NCI-H446 treated with DMSO at 0.1 percent for 48 hours (cell line): Measurements from ENCODE around the gene AKAP9.
"Not testable (repeated sequence)": the region's sequence is repeated elsewhere in the genome, so short reads cannot be mapped to it uniquely, and the experiment has no call there.

ENCODE experiments used
- DNase-seq: peaks from one replicate; lab custom pipeline; 2025; lab: John Stamatoyannopoulos, UW

Gene AKAP9

DNA sequence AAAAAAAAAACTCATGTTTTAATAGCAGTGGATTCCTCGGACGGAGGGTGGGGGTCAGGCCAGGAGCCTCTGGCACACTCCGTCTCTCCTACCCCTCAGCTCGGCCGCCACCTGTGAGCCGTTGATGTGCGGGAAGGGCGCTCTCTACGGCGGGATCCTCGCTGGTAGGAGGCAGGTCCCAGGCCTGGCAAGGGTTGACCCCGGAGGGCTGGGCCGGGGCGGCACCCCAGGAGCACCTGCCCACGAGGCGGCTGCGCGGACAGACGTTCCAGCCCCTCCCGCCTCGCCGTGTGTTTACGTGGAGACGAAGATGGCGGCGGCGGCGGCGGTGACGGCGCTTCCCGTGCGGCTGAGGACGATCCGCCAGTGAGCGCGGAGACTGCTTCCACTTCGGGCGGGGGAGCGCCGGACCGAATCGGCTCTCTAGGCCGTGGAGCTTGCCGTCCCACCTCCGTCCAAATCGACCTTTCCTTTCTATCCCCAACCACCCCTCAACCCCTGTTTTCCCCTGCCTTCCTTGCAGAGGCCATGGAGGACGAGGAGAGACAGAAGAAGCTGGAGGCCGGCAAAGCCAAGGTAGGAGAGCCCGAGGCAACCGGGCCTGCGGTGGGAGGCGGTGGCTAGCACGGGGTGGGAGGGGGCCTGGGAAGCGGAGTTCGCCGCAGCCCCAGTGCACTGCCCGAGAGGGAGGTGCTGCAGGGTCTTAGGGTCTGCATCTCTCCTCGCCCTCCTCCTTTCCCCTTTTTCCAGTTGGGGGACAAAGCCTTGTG is at the start of gene AKAP9:
Gene AKAP9, plus strand, starts transcription at position 291 of the 770 bp plus-strand sequence. Its CDS starts 238 bp downstream, at position 529.
- DNase-seq, result peak; percentile 30

DNA sequence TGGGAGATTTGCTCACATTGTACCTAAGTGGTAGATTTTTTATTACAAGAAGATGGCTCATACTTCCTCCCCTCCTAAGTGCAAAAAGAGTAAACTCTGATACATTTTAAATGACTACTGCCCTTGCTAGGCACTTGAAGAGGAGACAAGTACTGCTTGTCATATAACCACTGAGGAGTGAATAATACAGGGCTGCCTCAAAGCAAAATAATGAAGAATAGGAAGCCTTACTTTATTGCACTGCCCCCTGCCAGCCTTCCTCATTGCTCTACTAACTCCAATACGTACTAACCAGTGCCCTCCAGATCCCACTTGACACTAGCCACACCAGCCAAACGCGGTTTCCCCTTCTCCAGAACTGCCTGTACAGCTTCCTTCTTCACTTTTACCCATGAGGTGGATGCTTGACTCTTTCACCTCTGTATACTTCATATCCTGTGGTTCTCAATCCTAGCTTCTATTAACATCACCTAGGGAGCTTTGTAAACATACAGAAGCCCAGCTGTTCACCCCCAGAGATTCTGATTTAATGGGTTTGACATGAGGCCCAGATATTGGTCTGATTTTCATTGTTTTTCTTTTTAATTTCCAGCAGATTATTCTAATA is 48.5 kb upstream of the AKAP9 start:
- no peak for DNase-seq

DNA sequence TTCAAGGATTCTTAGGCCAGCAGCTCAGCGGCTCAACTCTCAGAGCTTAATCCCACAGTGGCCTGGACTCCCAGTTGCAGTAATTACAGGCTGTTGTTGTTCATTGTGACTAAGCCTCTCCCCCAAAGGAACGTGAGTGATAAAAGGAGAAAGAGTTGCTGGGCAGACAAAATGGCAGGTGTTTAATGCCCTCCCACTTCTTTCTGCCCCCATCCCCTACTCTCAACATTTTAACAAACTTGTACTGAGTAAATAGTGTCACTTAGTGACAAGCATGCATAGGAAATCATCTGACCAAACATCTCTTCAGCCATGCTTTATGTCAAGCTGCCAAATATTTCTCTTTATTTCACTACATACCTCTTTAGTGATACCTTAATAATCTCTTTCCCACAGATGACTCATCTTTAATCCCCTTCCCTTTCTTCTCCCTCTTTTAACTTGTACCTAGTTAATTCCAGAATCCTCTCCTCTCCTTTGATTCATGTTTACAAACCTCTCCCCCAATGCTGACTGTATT is 47.8 kb upstream of the AKAP9 start:
- DNase-seq, result no peak

DNA sequence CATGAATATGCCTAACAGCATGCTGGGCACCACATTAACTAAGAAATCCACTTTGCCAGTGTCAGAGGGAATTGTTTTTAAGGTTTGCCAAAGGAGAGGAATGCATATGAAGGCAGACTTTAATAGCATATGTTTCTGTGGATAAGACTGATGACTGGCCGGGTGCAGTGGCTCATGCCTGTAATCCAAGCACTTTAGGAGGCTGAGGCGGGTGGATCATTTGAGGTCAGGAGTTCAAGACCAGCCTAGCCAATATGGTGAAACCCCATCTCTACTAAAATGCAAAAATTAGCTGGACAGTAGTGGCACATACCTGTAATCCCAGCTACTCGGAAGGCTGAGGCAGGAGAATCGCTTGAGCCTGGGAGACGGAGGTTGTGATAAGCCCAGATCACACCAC is 47.0 kb upstream of the AKAP9 start:
- not testable (repeated sequence) for DNase-seq

DNA sequence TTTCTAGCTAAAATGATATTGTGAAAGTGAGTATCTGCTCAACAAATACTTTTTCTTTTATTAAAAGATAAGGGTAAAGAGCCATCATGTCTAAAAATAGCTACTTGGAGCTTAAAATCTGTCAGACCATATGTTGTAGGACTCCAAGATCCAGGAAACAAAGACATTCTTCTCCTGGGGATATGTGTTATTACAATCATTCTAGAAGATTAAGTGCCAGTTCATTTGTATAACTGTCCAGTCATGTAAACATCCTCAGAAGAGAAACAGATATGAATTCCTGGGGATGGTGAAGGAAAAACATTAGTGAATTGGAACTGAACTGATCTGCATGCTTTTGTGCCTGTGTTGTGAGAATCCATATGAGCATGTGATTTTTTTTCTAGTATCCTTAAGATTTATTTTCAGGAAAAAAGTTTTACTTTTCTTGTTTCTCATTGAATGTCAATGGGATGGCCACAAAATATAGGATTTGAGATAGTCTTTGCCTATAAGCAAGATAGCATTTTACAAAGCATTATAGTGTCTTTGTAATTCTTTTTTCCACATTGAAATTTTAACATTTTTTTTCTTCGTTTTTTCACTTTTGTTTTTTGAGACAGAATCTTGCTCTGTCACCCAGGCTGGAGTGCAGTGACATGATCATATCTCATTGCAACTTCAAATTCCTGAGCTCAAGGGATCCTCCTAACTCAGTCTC is 45.7 kb upstream of the AKAP9 start:
- no peak for DNase-seq

DNA sequence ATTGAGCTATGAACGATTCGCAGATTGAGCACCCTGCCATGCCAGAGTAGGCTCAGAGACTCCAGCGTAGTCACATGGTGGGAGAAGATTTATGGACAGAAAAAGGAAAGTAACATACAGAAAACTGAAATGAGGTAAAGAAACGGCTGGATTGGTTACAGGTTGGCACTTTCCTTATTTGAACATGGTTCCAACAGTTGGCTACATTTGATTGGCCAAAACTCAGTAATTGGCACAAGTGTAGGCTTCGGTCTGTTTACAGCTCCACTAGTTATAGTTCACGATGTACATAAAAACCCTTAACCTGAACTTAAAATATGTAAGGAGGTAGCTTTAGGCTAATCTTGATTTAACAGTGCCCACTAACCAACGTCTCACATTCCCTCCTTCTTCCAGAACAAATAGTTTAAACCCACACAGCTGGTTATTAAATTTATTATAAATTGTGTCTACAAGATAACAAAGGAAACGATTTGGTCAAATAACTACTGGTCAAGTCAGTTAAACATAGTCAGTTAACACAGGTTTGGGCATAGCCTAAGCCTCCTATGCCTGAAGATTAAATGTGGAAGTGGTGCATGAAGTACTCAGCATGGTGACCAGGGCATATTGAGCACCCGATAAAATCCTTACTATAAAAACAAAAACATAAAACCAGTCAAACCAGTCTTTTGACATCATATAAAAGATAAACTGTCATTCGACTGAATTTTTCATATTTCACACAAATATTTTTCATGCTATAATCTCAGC is 42.2 kb upstream of the AKAP9 start:
- DNase-seq, result no peak

DNA sequence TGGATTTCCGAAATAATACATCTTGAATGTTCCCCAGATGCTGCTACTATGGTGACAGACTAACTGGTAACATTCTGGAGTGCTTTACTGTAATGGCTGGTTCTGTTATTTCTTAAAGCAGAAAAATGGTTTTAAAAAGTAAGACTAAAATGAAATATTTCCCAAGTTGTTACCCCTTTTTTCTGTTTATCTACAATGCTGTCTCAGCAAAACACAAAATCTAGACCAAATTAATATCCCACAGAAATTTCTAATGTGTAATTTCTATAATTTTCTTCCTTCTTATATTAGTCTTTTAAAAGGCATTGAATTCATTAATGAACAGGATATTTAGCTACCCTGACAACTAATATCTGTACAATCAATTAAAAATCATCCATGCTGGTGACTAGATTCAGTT is 41.1 kb upstream of the AKAP9 start:
- no peak for DNase-seq

DNA sequence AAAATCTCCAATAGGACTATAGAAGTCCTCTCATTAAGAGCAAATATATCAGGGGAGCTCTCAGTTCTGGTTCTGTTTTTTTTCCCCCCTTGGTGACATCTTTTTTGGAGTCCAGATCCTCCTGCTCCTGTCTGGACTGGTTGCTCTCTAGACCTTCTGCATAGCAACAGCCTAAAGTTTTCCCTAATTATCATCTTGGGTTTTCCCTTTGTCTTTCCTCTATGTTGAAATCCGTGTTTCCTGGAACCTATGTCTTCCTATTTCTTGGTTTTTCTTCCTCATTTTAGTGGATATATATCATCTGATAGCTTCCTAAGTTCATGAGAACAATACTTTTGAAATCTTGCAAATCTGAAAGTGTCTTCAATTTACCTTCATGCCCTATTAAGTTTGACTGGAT is 30.5 kb upstream of the AKAP9 start:
- DNase-seq, result no peak

DNA sequence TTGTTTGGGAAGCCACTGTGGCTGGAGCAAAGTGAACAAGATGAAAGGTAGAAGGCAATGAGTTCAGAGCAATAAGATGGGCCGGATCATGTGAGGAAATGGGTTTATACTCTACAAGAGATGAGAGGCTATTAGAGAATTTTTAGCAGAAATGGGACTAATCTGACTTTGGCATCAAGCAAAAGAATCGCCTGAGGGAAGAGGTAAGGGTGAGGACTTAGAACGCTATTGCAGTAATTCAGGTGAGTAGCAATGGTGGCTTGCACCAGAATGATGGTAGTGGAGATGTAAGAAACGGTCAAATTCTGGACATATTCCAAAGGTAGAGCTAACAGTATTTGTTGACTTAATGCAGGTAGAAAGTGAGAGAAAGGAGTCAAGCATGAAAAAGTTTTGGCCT is 29.5 kb upstream of the AKAP9 start:
- DNase-seq, result no peak

DNA sequence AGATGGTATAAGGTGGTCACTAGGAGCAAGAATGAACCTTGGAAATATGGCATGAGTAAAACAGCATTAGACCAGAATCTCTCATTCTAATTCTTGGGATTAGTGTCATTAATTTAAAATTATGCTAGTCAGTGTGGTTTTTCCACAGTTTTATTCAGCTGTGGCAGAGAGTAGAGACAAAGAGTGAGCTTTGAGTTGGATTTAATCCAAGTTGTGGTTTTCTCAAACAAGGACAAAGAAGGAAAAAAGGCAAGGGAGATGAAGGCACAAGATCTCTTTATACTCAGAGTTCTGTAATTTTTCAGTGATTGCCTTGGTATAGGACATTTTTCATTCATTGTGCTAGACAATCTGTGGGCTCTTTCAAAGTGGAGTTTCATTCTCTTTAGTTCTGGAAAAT is 28.2 kb upstream of the AKAP9 start:
- no peak for DNase-seq

DNA sequence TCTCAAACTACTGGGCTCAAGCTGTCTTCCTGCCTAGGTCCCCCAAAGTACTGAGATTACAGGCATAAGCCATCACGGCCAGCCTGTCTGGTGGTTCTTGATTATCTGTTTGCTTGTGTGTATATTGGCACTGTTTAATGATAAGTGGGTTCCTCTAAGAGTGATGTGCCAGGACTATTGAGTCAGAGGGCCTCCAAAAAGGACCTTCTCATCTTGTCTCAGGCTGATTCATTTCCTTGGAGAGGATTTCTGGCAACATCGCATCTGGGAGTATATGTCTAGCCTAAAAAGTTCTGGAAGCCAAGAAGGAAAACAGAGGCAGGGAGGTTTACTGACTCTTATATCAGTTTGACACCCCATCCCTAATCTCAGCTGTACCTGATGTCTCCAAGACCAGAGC is 27.1 kb upstream of the AKAP9 start:
- no peak for DNase-seq

DNA sequence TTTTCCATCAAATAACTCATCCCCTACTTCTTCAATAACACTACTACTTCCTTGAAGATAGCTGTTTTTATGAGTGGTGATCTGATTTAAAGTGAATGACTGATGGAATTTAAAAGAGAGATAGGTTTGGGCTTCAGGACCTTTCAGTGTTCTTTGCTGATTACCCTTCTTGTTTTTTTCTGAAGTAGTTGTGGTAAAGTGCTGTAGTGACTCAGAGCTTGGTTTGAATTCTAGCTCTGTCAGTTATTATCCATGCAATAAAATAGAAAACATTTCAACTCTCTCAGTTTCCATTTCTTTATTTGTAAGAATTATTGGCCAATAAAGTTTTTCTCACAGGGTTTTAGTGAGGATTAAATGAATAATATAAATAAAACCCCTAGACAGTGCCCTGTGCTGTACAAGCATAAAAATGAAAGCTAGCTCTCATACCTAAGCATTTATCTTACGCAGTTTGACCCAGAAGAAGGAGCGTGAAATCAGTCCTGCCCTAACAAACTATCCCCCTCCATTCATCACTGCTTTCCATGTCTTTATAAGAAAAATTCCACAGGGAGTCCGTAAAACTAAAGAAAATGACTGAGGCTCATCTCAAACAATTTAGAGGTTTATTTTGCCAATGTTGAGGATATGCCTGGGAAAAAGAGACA is 25.1 kb upstream of the AKAP9 start:
- no peak for DNase-seq

DNA sequence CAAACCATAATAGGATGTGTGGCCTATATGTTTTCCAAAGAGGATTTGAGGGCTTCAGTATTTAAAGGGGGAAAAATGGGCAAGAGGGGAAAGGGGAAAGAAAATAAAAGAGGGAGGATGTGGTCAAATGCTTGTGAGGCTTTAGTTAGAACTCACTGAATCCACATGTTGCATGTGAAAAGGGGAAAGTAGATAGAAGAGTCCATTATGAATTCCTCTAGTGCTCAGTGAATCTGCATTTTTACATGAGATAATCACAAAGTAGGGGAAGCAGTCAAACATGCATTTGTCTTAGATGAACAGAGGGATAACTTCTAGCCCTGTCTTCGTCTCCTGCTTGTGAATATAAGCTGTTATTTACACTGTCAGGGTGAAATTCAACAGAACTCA is 24.6 kb upstream of the AKAP9 start:
- no peak for DNase-seq

DNA sequence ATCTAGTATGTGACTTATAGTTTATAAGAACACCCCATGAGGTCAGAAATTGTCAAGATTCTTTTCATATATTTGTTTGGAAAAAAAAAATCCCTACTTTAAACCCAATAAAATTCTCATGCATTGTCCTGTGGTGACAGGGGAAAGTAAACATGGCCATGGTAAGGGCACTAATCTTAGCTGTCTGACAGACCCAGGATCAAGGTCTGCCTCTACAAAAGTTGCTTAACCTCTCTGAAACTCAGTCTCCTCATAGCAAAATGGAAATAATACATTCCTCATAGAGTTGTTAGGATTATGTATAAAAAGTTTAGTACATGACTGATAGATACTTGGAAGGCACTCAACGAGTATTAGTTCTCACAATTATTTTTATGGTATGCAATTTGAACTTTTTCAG is 22.3 kb upstream of the AKAP9 start:
- DNase-seq, result no peak

DNA sequence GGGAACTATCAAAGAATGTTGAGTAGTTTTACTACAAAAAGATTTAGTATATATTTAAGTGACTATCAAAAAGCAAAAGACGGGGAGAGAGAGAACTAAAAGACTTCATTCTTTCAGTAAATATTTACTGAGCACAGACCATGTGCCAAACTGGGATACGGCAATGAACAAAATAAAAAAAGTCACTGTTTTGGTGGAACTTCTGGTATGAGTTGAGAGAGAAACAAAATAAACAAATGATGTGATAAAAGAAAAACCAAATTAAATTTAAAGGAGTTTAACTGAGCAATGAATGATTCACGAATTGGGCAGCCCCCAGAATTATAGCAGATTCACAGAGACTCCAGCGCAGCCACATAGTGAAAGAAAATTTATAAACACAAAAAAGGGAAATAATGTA is 17.8 kb upstream of the AKAP9 start:
- no peak for DNase-seq

DNA sequence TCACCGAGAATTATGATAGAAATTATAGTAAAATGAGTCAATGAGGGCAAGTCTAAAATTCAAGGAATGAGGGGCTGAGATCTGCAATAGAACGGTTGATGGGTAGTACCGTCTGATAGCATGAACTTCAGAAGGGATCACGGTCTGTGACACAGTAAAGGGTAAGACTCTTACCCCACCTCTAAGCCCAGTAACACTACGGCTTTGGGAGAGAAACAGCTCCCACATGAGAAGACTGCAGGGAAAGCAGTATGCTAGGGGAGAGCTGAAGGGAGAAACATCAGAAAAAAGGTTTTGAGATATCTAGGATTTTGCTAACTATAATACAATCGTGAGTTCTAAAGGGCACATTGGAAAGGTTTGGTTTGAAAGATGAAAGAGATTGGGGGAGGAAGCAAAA is 12.8 kb upstream of the AKAP9 start:
- no peak for DNase-seq

DNA sequence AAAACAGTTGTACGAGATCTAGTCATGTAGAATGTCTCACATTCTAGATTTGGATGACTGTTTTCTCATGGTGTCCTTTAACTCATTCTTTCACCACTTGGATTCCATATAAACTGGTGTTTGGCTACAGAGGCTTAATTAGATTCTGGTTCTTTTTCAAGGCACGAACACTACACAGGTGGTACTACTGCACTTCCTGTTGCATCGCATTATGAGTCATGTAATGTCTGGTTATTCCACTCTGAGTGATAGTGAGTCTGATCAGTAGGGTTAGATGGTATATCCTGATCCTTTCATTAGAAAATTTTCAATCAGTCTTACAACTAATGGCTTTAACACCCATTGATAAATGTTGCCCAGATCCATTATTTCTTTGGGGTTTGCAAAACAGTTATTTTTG is 11.2 kb upstream of the AKAP9 start:
- DNase-seq, result no peak

DNA sequence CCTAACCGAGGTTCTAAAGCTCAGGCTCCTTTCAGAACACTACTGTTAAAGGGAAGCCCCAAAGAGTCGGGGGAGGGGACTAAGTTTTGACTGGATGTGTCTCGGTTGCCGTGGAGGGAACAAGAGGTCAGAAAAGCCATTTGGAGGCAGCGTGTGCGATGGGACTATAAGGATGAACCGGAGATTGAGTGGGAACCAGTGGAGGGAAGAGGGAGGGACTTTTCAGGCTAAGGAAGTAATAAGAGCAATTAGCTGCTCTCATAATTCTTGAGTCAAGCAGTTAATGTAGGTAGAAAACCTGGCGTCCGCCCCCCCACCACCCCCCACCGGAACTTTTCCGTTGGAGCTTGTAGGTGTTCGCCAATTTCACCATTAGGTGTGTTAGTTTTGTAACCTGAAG is 491 bp upstream of the AKAP9 start:
- DNase-seq, result no peak

DNA sequence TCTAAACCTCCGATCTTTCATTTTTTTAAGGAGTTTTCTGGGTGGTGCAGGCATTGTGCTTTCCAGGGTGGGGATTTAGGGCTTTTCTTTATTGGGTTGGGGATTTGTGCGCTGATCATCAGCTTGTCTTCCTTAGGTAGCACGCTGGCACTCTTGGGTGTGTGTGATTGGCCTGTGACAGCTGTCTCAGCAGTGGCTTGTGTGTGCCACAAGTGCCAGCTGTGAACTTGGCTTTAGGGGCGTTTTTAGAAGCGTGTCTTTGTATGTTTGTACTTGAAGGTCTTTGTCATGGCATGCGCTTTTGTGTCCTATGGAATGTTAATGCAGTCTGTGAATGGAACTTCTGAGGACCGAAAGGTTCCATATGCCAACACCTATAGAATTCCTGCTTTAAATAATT is 788 bp downstream of the AKAP9 start:
- DNase-seq, result peak; percentile 16

DNA sequence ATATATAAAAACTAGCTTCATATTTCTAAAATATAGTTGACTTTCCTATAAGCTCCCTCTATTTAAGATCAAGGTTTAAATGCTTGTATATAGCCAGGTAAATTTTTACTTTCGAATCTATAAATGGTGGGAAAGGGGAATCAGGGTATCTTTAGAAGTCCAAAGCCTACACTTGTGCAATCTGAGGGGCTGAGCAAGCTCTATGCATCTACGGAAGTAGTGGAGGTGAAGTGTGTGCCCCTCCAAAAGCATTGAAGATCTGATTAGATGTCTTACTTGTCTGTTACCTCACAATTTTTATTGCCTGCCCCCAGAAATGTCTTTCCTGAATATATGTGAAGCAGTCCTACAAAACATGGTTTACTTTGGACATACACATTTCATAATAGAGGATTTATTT is 1.6 kb downstream of the AKAP9 start:
- DNase-seq, result no peak

DNA sequence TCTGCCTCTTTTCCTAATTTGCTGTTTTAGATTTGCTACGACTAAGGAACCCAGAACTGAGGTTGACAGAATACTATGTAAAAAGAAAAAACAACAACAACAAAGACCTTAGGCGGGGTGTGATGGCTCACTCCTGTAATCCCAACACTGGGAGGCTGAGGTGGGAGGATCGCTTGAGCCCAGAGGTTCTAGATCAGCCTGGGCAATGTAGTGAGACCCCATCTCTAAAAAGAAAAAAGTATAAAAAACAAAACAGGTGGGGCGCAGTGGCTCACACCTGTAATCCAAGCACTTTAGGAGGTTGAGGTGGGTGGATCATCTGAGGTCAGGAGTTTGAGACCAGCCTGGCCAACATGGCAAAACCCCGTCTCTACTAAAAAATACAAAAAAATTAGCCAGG is 4.3 kb downstream of the AKAP9 start:
- not testable (repeated sequence) for DNase-seq

DNA sequence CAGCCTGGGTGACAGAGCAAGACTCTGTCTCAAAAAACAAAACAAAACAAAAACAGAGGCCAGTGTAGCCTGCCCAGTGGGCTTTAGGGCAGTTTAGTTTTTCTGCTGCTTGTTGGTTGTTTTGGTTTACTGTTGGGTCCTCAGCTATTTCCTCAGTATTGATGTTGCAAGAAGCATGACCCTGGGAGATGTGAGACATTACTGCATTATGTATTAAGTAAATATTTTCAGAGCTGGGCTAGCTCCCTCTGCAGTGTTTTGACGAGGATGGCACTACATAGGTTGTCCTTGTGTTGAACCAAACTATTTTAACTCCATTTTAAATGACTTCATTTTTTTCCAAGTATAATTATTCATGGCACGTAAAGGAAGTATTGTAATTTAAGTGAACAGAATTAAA is 4.8 kb downstream of the AKAP9 start:
- DNase-seq, result no peak
